K562 (cell line): Measurements from ENCODE around the gene SCAMP3. TPM values are rescaled to one million over a fixed set of nuclear protein-coding genes. Genes with fewer than 3 reads are reported as not detected.

ENCODE experiments used
- GTF2A2 ChIP-seq: IDR thresholded peaks from 2 replicates; pipeline ENCODE4 v1.6.1; 2016; ENCODE audit warnings: mild to moderate bottlenecking, missing genetic modification characterization, missing compliant biosample characterization
- GTF2F1 ChIP-seq: IDR thresholded peaks from 2 replicates; pipeline ENCODE4 v1.6.1; 2011; ENCODE audit warnings: low read depth, low read length, improper control_type of control experiment
- HBP1 ChIP-seq: fragments of 450-650 bp; formaldehyde crosslinking; IDR thresholded peaks from 2 replicates; pipeline ENCODE4 v1.4.0; 2022; ENCODE audit warnings: missing genetic modification characterization
- HEY1 ChIP-seq: fragments of 250-450 bp; sonication (Bioruptor Pico); IDR thresholded peaks from 2 replicates; pipeline ENCODE4 v1.5.0; 2020; ENCODE audit warnings: mild to moderate bottlenecking, moderate library complexity, borderline replicate concordance
- HSF4 ChIP-seq: fragments of 250-450 bp; sonication (Bioruptor Pico); IDR thresholded peaks from 2 replicates; pipeline ENCODE4 v2.1.2; 2022; ENCODE audit warnings: mild to moderate bottlenecking, moderate library complexity, borderline replicate concordance
- KHSRP ChIP-seq: fragments of 450-650 bp; IDR thresholded peaks from 2 replicates; pipeline ENCODE4 v1.6.1; 2017
- MCM7 ChIP-seq, 2 experiments: fragments of 450-650 bp; IDR thresholded peaks; 2 replicates each; pipeline ENCODE4 v1.6.1; 2016 to 2018
- MEF2D ChIP-seq: conservative IDR thresholded peaks from 2 replicates; pipeline ENCODE4 v1.6.1; 2016; ENCODE audit warnings: low read depth, missing genetic modification characterization, missing compliant biosample characterization
- MXD1 ChIP-seq: fragments of 250-450 bp; sonication (Bioruptor Pico); IDR thresholded peaks from 2 replicates; pipeline ENCODE4 v1.8.0; 2021; ENCODE audit warnings: borderline replicate concordance, mild to moderate bottlenecking, moderate library complexity; ENCODE audit not compliant: poor library complexity, severe bottlenecking
- POLR3G ChIP-seq: IDR thresholded peaks from 2 replicates; pipeline ENCODE4 v1.6.1; 2011; ENCODE audit not compliant: insufficient read length, insufficient replicate concordance; ENCODE audit errors: extremely low read depth
- SREBF2 ChIP-seq: sonication (generic); formaldehyde crosslinking; IDR thresholded peaks from 2 replicates; pipeline ENCODE4 v1.4.0; 2020; ENCODE audit warnings: mild to moderate bottlenecking, missing genetic modification reagents
- TAL1 ChIP-seq: fragments of 450-650 bp; IDR thresholded peaks from 2 replicates; pipeline ENCODE4 v1.6.1; 2016; ENCODE audit warnings: mild to moderate bottlenecking
- TFAP4 ChIP-seq: sonication (generic); formaldehyde crosslinking; IDR thresholded peaks from 2 replicates; pipeline ENCODE4 v1.8.0; 2022; ENCODE audit warnings: missing genetic modification reagents, mild to moderate bottlenecking, moderate library complexity, borderline replicate concordance
- TGIF2 ChIP-seq: sonication (generic); formaldehyde crosslinking; IDR thresholded peaks from 2 replicates; pipeline ENCODE4 v1.8.1; 2022; ENCODE audit warnings: mild to moderate bottlenecking, missing genetic modification reagents, moderate library complexity
- TRIM28 ChIP-seq: fragments of 450-650 bp; IDR thresholded peaks from 2 replicates; pipeline ENCODE4 v1.6.1; 2017
- USF2 ChIP-seq: sonication (generic); formaldehyde crosslinking; IDR thresholded peaks from 2 replicates; pipeline ENCODE4 v1.5.0; 2020; ENCODE audit warnings: missing genetic modification reagents
- ZBTB12 ChIP-seq: fragments of 250-450 bp; sonication (Bioruptor Pico); IDR thresholded peaks from 2 replicates; pipeline ENCODE4 v1.4.0; 2020
- ZC3H11A ChIP-seq: IDR thresholded peaks from 2 replicates; pipeline ENCODE4 v1.6.1; 2012; ENCODE audit warnings: low read depth, low read length, improper control_type of control experiment
- ZNF184 ChIP-seq: sonication (generic); formaldehyde crosslinking; IDR thresholded peaks from 2 replicates; pipeline ENCODE4 v1.5.0; 2020; ENCODE audit warnings: missing genetic modification reagents
- ZNF277 ChIP-seq: fragments of 250-450 bp; sonication (Bioruptor Pico); IDR thresholded peaks from 2 replicates; pipeline ENCODE4 v1.8.0; 2022; ENCODE audit warnings: inconsistent platforms, mild to moderate bottlenecking, moderate library complexity, borderline replicate concordance
- ZNF280A ChIP-seq: fragments of 450-650 bp; IDR thresholded peaks from 2 replicates; pipeline ENCODE4 v1.6.1; 2018; ENCODE audit warnings: mild to moderate bottlenecking, low read depth; ENCODE audit not compliant: partially characterized antibody
- ZNF76 ChIP-seq: fragments of 250-450 bp; sonication (Bioruptor Pico); IDR thresholded peaks from 2 replicates; pipeline ENCODE4 v1.4.0; 2020; ENCODE audit warnings: mild to moderate bottlenecking, moderate library complexity, borderline replicate concordance
- polyA plus RNA-seq, 8 experiments: library from polyadenylated mRNA; depleted of rRNA in 4 of 8; stranded (reverse) in 5 of 8; unstranded in 3 of 8; fragments of >200 nt; fragmentation: Nextera tagmentation in 2 of 8; fragmentation: Illumina TruSeq in 1 of 8; extraction: Ambion mirVana in 2 of 8; extraction: Trizol in 1 of 8; gene quantifications; 2 replicates each; pipeline versions ENCODE4 v1.2.1 to v1.2.3, GENCODE V29; 2011 to 2014; ENCODE audit warnings: inconsistent platforms in 1 of 8, missing spikeins in 1 of 8
- total RNA-seq, 7 experiments: library from RNA; depleted of rRNA in 6 of 7; stranded (reverse); fragments of >200 nt in 6 of 7; fragmentation: Illumina TruSeq in 2 of 7; extraction: Trizol in 2 of 7; gene quantifications; 2 replicates each; pipeline versions ENCODE4 v1.2.1 to v1.2.3, GENCODE V29; 2011 to 2021; ENCODE audit warnings: low replicate concordance in 1 of 7

Gene SCAMP3
- total and polyA plus RNA-seq, 9 of the 15 experiments (the other 6 are each of a cell fraction or from before 2014, with no cell fraction given): 14.2 to 131 (median 86.1) TPM

- TF ChIP-seq ZNF184 (CRISPR knock-in tag): no peak
- peak; percentile 68; the same call in 1 of the 2 replicates for TF ChIP-seq HEY1 (CRISPR knock-in tag)
- no peak for TF ChIP-seq KHSRP
- no peak for TF ChIP-seq MCM7 (IDR thresholded peaks at IDR 0.05)
- peak; percentile 98 for TF ChIP-seq ZNF76 (CRISPR knock-in tag)
- no peak for TF ChIP-seq USF2 (CRISPR knock-in tag)
- TF ChIP-seq ZC3H11A: no peak
- no peak for TF ChIP-seq TGIF2 (CRISPR knock-in tag)
- peak; percentile 69 for TF ChIP-seq MXD1 (CRISPR knock-in tag)
- TF ChIP-seq MEF2D (tag): peak; percentile 96
- TF ChIP-seq TRIM28: no peak
- peak; percentile 88; the same call in 1 of the 2 replicates for TF ChIP-seq HBP1
- TF ChIP-seq POLR3G: no peak
- TF ChIP-seq SREBF2 (CRISPR knock-in tag): no peak
- no peak for TF ChIP-seq ZNF277 (CRISPR knock-in tag)
- peak; percentile 89 for TF ChIP-seq GTF2A2
- no peak for TF ChIP-seq TAL1
- no peak for TF ChIP-seq ZNF280A
- TF ChIP-seq GTF2F1: no peak
- peak; percentile 85 for TF ChIP-seq ZBTB12
- peak; percentile 93; the same call in 1 of the 2 replicates for TF ChIP-seq HSF4
- no peak for TF ChIP-seq TFAP4 (CRISPR knock-in tag)
Observed at GRCh38 chr1:155307247-155307740, 45.1 kb upstream of the SCAMP3 start (continued).
